Measurements from ENCODE around the gene RPL19. TPM values are rescaled to one million over a fixed set of nuclear protein-coding genes. Genes with fewer than 3 reads are reported as not detected.
A peak's percentile ranks its signal among the peaks of the same experiment; 100 is the strongest.

RPL19 gene
- total RNA-seq, 1 experiment from 2014 or later, result 2,922 TPM

GRCh38 chr17:39236450-39236927 lies 36.4 kb downstream of the RPL19 start:
- Histone ChIP-seq H2AFZ (ENCODE audit: low read length) (no peak overlapping the region), H3K9ac (ENCODE audit: low read length) (no peak overlapping the region), H3K79me2 (ENCODE audit: low read length) (no peaks in the 10 kb centered on the region), H3K4me3 (ENCODE audit: low read length) (no peak overlapping the region), H3K4me2 (ENCODE audit: low read depth, low read length, poor library complexity, severe bottlenecking) (no peak overlapping the region), H3K27me3 (ENCODE audit: low read length) (no peaks in the 10 kb centered on the region), H3K27ac (ENCODE audit: low read length) (no peak overlapping the region), H3K9me2 (replicated peaks; ENCODE audit: insufficient read depth, low read length) (no peaks in the 10 kb centered on the region), H3K36me3 (ENCODE audit: insufficient read depth, low read length) (no peaks in the 10 kb centered on the region), H4K20me1 (ENCODE audit: insufficient read depth, low read depth, low read length) (no peaks in the 10 kb centered on the region), H3K9me3 (ENCODE audit: low read length) (no peaks in the 10 kb centered on the region), H3K4me1 (ENCODE audit: low read length) (peaks cover 27% of the 10 kb centered on the region)
- DNase-seq, result no peak

GRCh38 chr17:39236981-39237441 lies 36.9 kb downstream of the RPL19 start:
- Histone ChIP-seq H3K27ac (ENCODE audit: low read length) (no peak overlapping the region), H3K9ac (ENCODE audit: low read length) (no peak overlapping the region), H4K20me1 (ENCODE audit: insufficient read depth, low read depth, low read length) (no peaks in the 10 kb centered on the region), H3K4me1 (ENCODE audit: low read length) (peaks cover 25% of the 10 kb centered on the region), H3K9me2 (replicated peaks; ENCODE audit: insufficient read depth, low read length) (no peaks in the 10 kb centered on the region), H2AFZ (ENCODE audit: low read length) (no peak overlapping the region), H3K9me3 (ENCODE audit: low read length) (no peaks in the 10 kb centered on the region), H3K4me2 (ENCODE audit: low read depth, low read length, poor library complexity, severe bottlenecking) (no peak overlapping the region), H3K36me3 (ENCODE audit: insufficient read depth, low read length) (no peaks in the 10 kb centered on the region), H3K79me2 (ENCODE audit: low read length) (no peaks in the 10 kb centered on the region), H3K4me3 (ENCODE audit: low read length) (no peak overlapping the region), H3K27me3 (ENCODE audit: low read length) (no peaks in the 10 kb centered on the region)
- no peak for DNase-seq

- Histone ChIP-seq H2AFZ (ENCODE audit: low read length) (no peak overlapping the region), H3K27ac (ENCODE audit: low read length) (no peak overlapping the region), H3K9ac (ENCODE audit: low read length) (no peak overlapping the region), H4K20me1 (ENCODE audit: insufficient read depth, low read depth, low read length) (no peaks in the 10 kb centered on the region), H3K9me2 (replicated peaks; ENCODE audit: insufficient read depth, low read length) (no peaks in the 10 kb centered on the region), H3K36me3 (ENCODE audit: insufficient read depth, low read length) (no peaks in the 10 kb centered on the region), H3K4me1 (ENCODE audit: low read length) (peaks cover 23% of the 10 kb centered on the region), H3K79me2 (ENCODE audit: low read length) (no peaks in the 10 kb centered on the region), H3K4me3 (ENCODE audit: low read length) (no peak overlapping the region), H3K9me3 (ENCODE audit: low read length) (no peaks in the 10 kb centered on the region), H3K4me2 (ENCODE audit: low read depth, low read length, poor library complexity, severe bottlenecking) (no peak overlapping the region), H3K27me3 (ENCODE audit: low read length) (no peaks in the 10 kb centered on the region)
- no peak for DNase-seq
Measured at GRCh38 chr17:39237586-39237985, 37.5 kb downstream of the RPL19 start.

DNA sequence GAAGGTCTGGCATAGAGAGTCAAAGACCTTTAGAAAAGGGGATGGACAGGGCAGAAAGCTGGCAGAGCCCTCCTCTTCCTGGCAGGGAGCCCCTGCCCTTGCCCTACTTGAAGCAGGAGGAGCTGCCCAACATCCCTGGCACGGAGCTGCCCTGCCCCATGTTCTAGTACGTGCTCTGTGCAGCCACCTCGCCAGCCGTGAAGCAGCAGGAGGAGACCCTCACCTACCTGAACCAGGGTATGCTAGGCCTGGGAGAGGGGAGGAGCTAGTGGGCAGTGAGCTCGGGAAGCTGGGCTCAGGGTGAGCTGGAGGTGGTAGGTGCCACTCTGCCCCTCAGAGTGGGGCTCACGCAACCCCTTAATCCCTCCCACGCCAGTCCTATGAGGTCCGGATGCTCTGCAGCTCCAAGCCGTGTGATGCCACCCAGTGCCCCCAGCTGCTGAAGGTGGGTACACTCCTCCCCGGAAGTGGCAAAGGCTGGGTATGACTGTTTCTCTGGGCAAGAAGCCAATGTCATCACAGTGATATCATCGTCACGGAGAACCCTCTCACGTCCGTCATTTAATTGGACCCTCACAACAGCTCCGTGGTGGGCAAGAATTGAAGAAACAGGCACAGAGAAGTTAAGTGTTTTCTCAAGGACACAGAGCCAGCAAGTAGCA lies 38.4 kb downstream of the RPL19 start:
- DNase-seq, result peak; percentile 44
- H3K27ac ChIP-seq (ENCODE audit: low read length), result no peak overlapping the region

GRCh38 chr17:39239640-39240314 lies 39.7 kb downstream of the RPL19 start:
- no peaks in the 10 kb centered on the region for H4K20me1 ChIP-seq (ENCODE audit: insufficient read depth, low read depth, low read length)
- H3K9me3 ChIP-seq (ENCODE audit: low read length), result no peaks in the 10 kb centered on the region
- H3K36me3 ChIP-seq (ENCODE audit: insufficient read depth, low read length), result no peaks in the 10 kb centered on the region
- H3K9ac ChIP-seq (ENCODE audit: low read length), result 0 out of 2 replicates have a peak overlapping the region, but pooled peaks have one; percentile 17
- no peak overlapping the region for H3K4me3 ChIP-seq (ENCODE audit: low read length)
- peak overlapping the region; percentile 39 for H3K4me2 ChIP-seq (ENCODE audit: low read depth, low read length, poor library complexity, severe bottlenecking)
- H2AFZ ChIP-seq (ENCODE audit: low read length), result no peak overlapping the region
- DNase-seq, result peak; percentile 90
- H3K4me1 ChIP-seq (ENCODE audit: low read length), result peaks cover 35% of the 10 kb centered on the region
- H3K79me2 ChIP-seq (ENCODE audit: low read length), result no peaks in the 10 kb centered on the region
- no peaks in the 10 kb centered on the region for H3K9me2 ChIP-seq (replicated peaks; ENCODE audit: insufficient read depth, low read length)
- H3K27me3 ChIP-seq (ENCODE audit: low read length), result no peaks in the 10 kb centered on the region
- no peak overlapping the region for H3K27ac ChIP-seq (ENCODE audit: low read length)

More for the DNA sequence above, 38.4 kb downstream of the RPL19 start:
- H3K9me3 ChIP-seq (ENCODE audit: low read length), result no peaks in the 10 kb centered on the region
- no peak overlapping the region for H3K4me3 ChIP-seq (ENCODE audit: low read length)
- H3K36me3 ChIP-seq (ENCODE audit: insufficient read depth, low read length), result no peaks in the 10 kb centered on the region
- no peaks in the 10 kb centered on the region for H3K9me2 ChIP-seq (replicated peaks; ENCODE audit: insufficient read depth, low read length)
- no peaks in the 10 kb centered on the region for H4K20me1 ChIP-seq (ENCODE audit: insufficient read depth, low read depth, low read length)
- H2AFZ ChIP-seq (ENCODE audit: low read length), result no peak overlapping the region
- H3K79me2 ChIP-seq (ENCODE audit: low read length), result no peaks in the 10 kb centered on the region
- no peak overlapping the region for H3K4me2 ChIP-seq (ENCODE audit: low read depth, low read length, poor library complexity, severe bottlenecking)
- peaks cover 23% of the 10 kb centered on the region for H3K4me1 ChIP-seq (ENCODE audit: low read length)
- no peaks in the 10 kb centered on the region for H3K27me3 ChIP-seq (ENCODE audit: low read length)
- H3K9ac ChIP-seq (ENCODE audit: low read length), result no peak overlapping the region

DNA sequence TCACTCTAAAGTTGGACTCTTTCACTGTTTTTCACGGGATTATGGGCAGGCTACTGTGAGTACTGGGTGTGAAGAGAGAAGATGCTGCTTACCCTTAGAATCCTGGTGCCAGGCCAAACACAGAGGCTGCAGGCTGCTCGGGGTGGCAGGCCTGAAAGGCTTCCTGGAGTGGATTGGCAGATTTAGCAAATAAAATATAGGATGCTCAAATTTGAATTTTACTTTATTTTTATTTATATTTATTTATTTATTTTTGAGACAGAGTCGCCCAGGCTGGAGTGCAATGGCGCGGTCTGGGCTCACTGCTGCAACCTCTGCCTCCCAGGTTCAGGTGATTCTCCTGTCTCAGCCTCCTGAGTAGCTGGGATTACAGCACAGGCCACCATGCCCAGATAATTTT lies 40.5 kb downstream of the RPL19 start:
- Histone ChIP-seq H2AFZ (ENCODE audit: low read length) (no peak overlapping the region), H3K36me3 (ENCODE audit: insufficient read depth, low read length) (no peaks in the 10 kb centered on the region), H3K9me3 (ENCODE audit: low read length) (no peaks in the 10 kb centered on the region), H3K4me3 (ENCODE audit: low read length) (no peak overlapping the region), H4K20me1 (ENCODE audit: insufficient read depth, low read depth, low read length) (no peaks in the 10 kb centered on the region), H3K4me1 (ENCODE audit: low read length) (peaks cover 36% of the 10 kb centered on the region), H3K27me3 (ENCODE audit: low read length) (no peaks in the 10 kb centered on the region), H3K27ac (ENCODE audit: low read length) (no peak overlapping the region), H3K9ac (ENCODE audit: low read length) (no peak overlapping the region), H3K79me2 (ENCODE audit: low read length) (no peaks in the 10 kb centered on the region), H3K9me2 (replicated peaks; ENCODE audit: insufficient read depth, low read length) (no peaks in the 10 kb centered on the region), H3K4me2 (ENCODE audit: low read depth, low read length, poor library complexity, severe bottlenecking) (no peak overlapping the region)
- no peak for DNase-seq

DNA sequence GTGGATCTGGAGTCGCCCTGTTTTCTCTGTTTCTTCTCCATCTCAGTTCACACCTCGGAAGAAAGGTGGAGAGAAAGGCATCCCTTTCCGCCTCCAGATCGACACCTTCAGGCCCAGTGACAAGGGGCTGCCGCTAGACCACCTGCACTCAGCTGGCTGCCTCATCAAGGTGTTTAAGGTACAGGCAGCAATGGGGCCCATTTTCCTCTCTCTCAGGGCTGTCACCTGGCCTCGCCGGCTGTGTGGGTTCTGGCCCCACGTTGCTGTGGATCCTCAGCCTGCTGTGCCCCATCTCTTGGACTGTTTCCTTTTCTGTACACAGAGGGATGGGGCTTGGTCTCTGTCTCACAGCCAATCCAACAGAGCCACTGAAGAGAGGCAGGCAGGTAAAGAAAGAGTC lies 43.1 kb downstream of the RPL19 start:
- H3K4me3 ChIP-seq (ENCODE audit: low read length), result no peak overlapping the region
- H3K4me2 ChIP-seq (ENCODE audit: low read depth, low read length, poor library complexity, severe bottlenecking), result no peak overlapping the region
- no peaks in the 10 kb centered on the region for H4K20me1 ChIP-seq (ENCODE audit: insufficient read depth, low read depth, low read length)
- no peak for DNase-seq
- no peaks in the 10 kb centered on the region for H3K36me3 ChIP-seq (ENCODE audit: insufficient read depth, low read length)
- H3K9me2 ChIP-seq (replicated peaks; ENCODE audit: insufficient read depth, low read length), result no peaks in the 10 kb centered on the region
- no peak overlapping the region for H3K27ac ChIP-seq (ENCODE audit: low read length)
- H3K9ac ChIP-seq (ENCODE audit: low read length), result no peak overlapping the region
- peaks cover 33% of the 10 kb centered on the region for H3K4me1 ChIP-seq (ENCODE audit: low read length)
- H3K79me2 ChIP-seq (ENCODE audit: low read length), result no peaks in the 10 kb centered on the region
- no peak overlapping the region for H2AFZ ChIP-seq (ENCODE audit: low read length)
- no peaks in the 10 kb centered on the region for H3K9me3 ChIP-seq (ENCODE audit: low read length)
- H3K27me3 ChIP-seq (ENCODE audit: low read length), result no peaks in the 10 kb centered on the region

DNA sequence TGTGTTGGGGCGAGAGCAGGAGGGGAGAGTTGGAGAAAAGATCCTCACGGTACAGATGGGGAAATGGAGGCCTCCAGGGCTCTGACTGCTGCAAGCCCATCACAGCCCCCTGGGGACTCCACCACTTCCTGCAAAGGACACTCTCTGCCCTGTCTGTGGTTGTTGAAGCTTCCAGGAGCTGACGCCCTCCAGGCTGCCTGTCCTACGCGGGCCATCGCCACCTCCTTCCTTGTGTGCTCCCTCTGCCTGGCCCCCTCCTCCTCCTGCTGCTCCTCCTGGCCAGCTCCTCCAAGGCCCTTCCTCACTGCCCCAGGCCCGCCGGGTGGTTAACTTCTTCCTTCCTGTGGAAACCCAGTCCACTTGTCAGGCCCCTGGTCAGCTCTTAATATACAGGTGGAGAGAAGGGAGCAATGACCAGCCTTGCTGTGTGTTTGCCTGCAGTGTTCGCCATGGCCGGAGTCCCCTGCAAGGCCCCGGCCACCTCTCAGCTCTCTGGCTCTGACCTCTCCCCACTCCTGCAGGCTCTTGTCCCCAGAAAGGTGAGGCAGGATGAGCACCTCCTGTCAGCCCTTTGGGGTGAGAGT lies 44.0 kb downstream of the RPL19 start:
- Histone ChIP-seq H4K20me1 (ENCODE audit: insufficient read depth, low read depth, low read length) (no peaks in the 10 kb centered on the region), H3K27me3 (ENCODE audit: low read length) (no peaks in the 10 kb centered on the region), H3K4me2 (ENCODE audit: low read depth, low read length, poor library complexity, severe bottlenecking) (peak overlapping the region; percentile 55), H3K4me1 (ENCODE audit: low read length) (peaks cover 27% of the 10 kb centered on the region), H3K79me2 (ENCODE audit: low read length) (no peaks in the 10 kb centered on the region), H3K27ac (ENCODE audit: low read length) (no peak overlapping the region), H2AFZ (ENCODE audit: low read length) (no peak overlapping the region; the same call in 1 of the 2 replicates), H3K36me3 (ENCODE audit: insufficient read depth, low read length) (no peaks in the 10 kb centered on the region), H3K4me3 (ENCODE audit: low read length) (peak overlapping the region; percentile 31; the same call in 1 of the 2 replicates), H3K9ac (ENCODE audit: low read length) (peak overlapping the region; percentile 48), H3K9me3 (ENCODE audit: low read length) (no peaks in the 10 kb centered on the region), H3K9me2 (replicated peaks; ENCODE audit: insufficient read depth, low read length) (no peaks in the 10 kb centered on the region)
- peak; percentile 78 for DNase-seq
